K562 (cell line): ENCODE data around the gene MBOAT7. TPM values are rescaled to one million over a fixed set of nuclear protein-coding genes. Genes with fewer than 3 reads are reported as not detected.

Experiments used
- ARID1B ChIP-seq: fragments of 450-650 bp; IDR thresholded peaks from 2 replicates; pipeline ENCODE4 v1.6.1; 2016; ENCODE audit warnings: antibody characterized with exemption, mild to moderate bottlenecking, inconsistent platforms
- COPS2 ChIP-seq: fragments of 450-650 bp; conservative IDR thresholded peaks from 2 replicates; pipeline ENCODE4 v1.6.1; 2016; ENCODE audit warnings: mild to moderate bottlenecking, moderate library complexity
- EHMT2 ChIP-seq: fragments of 450-650 bp; IDR thresholded peaks from 2 replicates; pipeline ENCODE4 v1.6.1; 2018; ENCODE audit warnings: antibody characterized with exemption
- ETV1 ChIP-seq: fragments of 450-650 bp; conservative IDR thresholded peaks from 2 replicates; pipeline ENCODE4 v1.6.1; 2016; ENCODE audit warnings: missing genetic modification characterization, control low read depth, low read depth, missing compliant biosample characterization
- HDAC8 ChIP-seq: fragments of 450-650 bp; IDR thresholded peaks from 2 replicates; pipeline ENCODE4 v1.6.1; 2016; ENCODE audit warnings: mild to moderate bottlenecking, missing genetic modification characterization, moderate library complexity, missing compliant biosample characterization
- HNRNPL ChIP-seq: fragments of 200-400 bp; formaldehyde crosslinking; IDR thresholded peaks from 2 replicates; pipeline ENCODE4 v1.6.1; 2017; ENCODE audit warnings: low read depth, mild to moderate bottlenecking, low read length
- ILK ChIP-seq: fragments of 450-650 bp; IDR thresholded peaks from 2 replicates; pipeline ENCODE4 v1.6.1; 2016; ENCODE audit warnings: missing genetic modification characterization, low read depth, mild to moderate bottlenecking, missing compliant biosample characterization, moderate library complexity, borderline replicate concordance
- JUND ChIP-seq, 2 experiments: IDR thresholded peaks; 2 replicates in 1 of 2; 3 replicates in 1 of 2; pipeline ENCODE4 v1.6.1; 2011; ENCODE audit warnings: borderline replicate concordance in 2 of 2, low read depth in 2 of 2, low read length in 2 of 2, improper control_type of control experiment in 1 of 2, missing biosample characterization in 1 of 2, missing genetic modification characterization in 1 of 2, missing genetic modification reagents in 1 of 2
- LEF1 ChIP-seq: fragments of 450-650 bp; IDR thresholded peaks from 2 replicates; pipeline ENCODE4 v1.6.1; 2016; ENCODE audit warnings: mild to moderate bottlenecking
- MAFF ChIP-seq: IDR thresholded peaks from 2 replicates; pipeline ENCODE4 v1.6.1; 2012; ENCODE audit warnings: low read length, improper control_type of control experiment
- MAX ChIP-seq: sonication (generic); formaldehyde crosslinking; IDR thresholded peaks from 2 replicates; pipeline ENCODE4 v1.9.0; 2022; ENCODE audit warnings: mild to moderate bottlenecking, missing genetic modification reagents
- MED1 ChIP-seq: sonication (generic); formaldehyde crosslinking; IDR thresholded peaks from 2 replicates; pipeline ENCODE4 v1.8.1; 2023; ENCODE audit warnings: missing genetic modification reagents, borderline replicate concordance
- MEF2A ChIP-seq: IDR thresholded peaks from 2 replicates; pipeline ENCODE4 v1.6.1; 2011; ENCODE audit warnings: low read depth, mild to moderate bottlenecking, low read length, moderate library complexity; ENCODE audit not compliant: control insufficient read depth
- NFXL1 ChIP-seq: fragments of 450-650 bp; formaldehyde crosslinking; IDR thresholded peaks from 2 replicates; pipeline ENCODE4 v1.4.0; 2021; ENCODE audit warnings: mild to moderate bottlenecking
- POLR3A ChIP-seq: IDR thresholded peaks from 2 replicates; pipeline ENCODE4 v1.6.1; 2011; ENCODE audit warnings: borderline replicate concordance, mild to moderate bottlenecking, moderate library complexity; ENCODE audit not compliant: insufficient read length, insufficient read depth; ENCODE audit errors: extremely low read depth
- SMAD3 ChIP-seq: fragments of 450-650 bp; formaldehyde crosslinking; conservative IDR thresholded peaks from 2 replicates; pipeline ENCODE4 v1.4.0; 2020; ENCODE audit warnings: mild to moderate bottlenecking
- ZBTB2 ChIP-seq: fragments of 450-650 bp; IDR thresholded peaks from 2 replicates; pipeline ENCODE4 v1.6.1; 2016; ENCODE audit warnings: antibody characterized with exemption
- ZNF133 ChIP-seq: fragments of 250-450 bp; sonication (Bioruptor Pico); IDR thresholded peaks from 2 replicates; pipeline ENCODE4 v1.4.0; 2020; ENCODE audit warnings: mild to moderate bottlenecking
- ZNF143 ChIP-seq: sonication (generic); formaldehyde crosslinking; IDR thresholded peaks from 2 replicates; pipeline ENCODE4 v1.9.0; 2022; ENCODE audit warnings: mild to moderate bottlenecking, missing genetic modification reagents
- ZNF212 ChIP-seq: fragments of 450-650 bp; formaldehyde crosslinking; IDR thresholded peaks from 2 replicates; pipeline ENCODE4 v1.4.0; 2020; ENCODE audit warnings: mild to moderate bottlenecking
- polyA plus RNA-seq, 8 experiments: library from polyadenylated mRNA; depleted of rRNA in 4 of 8; stranded (reverse) in 5 of 8; unstranded in 3 of 8; fragments of >200 nt; fragmentation: Nextera tagmentation in 2 of 8; fragmentation: Illumina TruSeq in 1 of 8; extraction: Ambion mirVana in 2 of 8; extraction: Trizol in 1 of 8; gene quantifications; 2 replicates each; pipeline versions ENCODE4 v1.2.1 to v1.2.3, GENCODE V29; 2011 to 2014; ENCODE audit warnings: inconsistent platforms in 1 of 8, missing spikeins in 1 of 8
- total RNA-seq, 7 experiments: library from RNA; depleted of rRNA in 6 of 7; stranded (reverse); fragments of >200 nt in 6 of 7; fragmentation: Illumina TruSeq in 2 of 7; extraction: Trizol in 2 of 7; gene quantifications; 2 replicates each; pipeline versions ENCODE4 v1.2.1 to v1.2.3, GENCODE V29; 2011 to 2021; ENCODE audit warnings: low replicate concordance in 1 of 7
- TF ChIP-seq, protein P1 (sequence below): fragments of 450-650 bp; IDR thresholded peaks from 2 replicates; pipeline ENCODE4 v1.6.1; 2016; ENCODE audit warnings: low read depth, mild to moderate bottlenecking, moderate library complexity
- TF ChIP-seq, protein P2 (sequence below): sonication (generic); formaldehyde crosslinking; IDR thresholded peaks from 2 replicates; pipeline ENCODE4 v1.8.1; 2023; ENCODE audit warnings: missing genetic modification reagents, mild to moderate bottlenecking, borderline replicate concordance

Gene MBOAT7
- total and polyA plus RNA-seq, 9 of the 15 experiments (the other 6 are each of a cell fraction or from before 2014, with no cell fraction given): 1.4 to 153 (median 56.1) TPM

GRCh38 chr19:54189145-54189734 is at the start of gene MBOAT7 (continued):
- no peak for TF ChIP-seq POLR3A
- TF ChIP-seq ZNF133 (CRISPR knock-in tag): no peak
- TF ChIP-seq SMAD3 (CRISPR knock-in tag): no peak
- TF ChIP-seq MEF2A: no peak
- no peak for TF ChIP-seq ZBTB2
- no peak for TF ChIP-seq LEF1
- TF ChIP-seq, protein P1, sequence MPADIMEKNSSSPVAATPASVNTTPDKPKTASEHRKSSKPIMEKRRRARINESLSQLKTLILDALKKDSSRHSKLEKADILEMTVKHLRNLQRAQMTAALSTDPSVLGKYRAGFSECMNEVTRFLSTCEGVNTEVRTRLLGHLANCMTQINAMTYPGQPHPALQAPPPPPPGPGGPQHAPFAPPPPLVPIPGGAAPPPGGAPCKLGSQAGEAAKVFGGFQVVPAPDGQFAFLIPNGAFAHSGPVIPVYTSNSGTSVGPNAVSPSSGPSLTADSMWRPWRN: no peak
- TF ChIP-seq MED1: no peak
- no peak for TF ChIP-seq ILK
- TF ChIP-seq ZNF143: no peak
- TF ChIP-seq MAX (CRISPR knock-in tag): peak; percentile 37; the same call in 1 of the 2 replicates
- TF ChIP-seq ARID1B: no peak
- 0 out of 2 replicates have a peak, but pooled peaks have one; percentile 66 for TF ChIP-seq HDAC8 (tag)
- no peak for TF ChIP-seq ZNF212
- TF ChIP-seq MAFF: no peak
- TF ChIP-seq, protein P2, sequence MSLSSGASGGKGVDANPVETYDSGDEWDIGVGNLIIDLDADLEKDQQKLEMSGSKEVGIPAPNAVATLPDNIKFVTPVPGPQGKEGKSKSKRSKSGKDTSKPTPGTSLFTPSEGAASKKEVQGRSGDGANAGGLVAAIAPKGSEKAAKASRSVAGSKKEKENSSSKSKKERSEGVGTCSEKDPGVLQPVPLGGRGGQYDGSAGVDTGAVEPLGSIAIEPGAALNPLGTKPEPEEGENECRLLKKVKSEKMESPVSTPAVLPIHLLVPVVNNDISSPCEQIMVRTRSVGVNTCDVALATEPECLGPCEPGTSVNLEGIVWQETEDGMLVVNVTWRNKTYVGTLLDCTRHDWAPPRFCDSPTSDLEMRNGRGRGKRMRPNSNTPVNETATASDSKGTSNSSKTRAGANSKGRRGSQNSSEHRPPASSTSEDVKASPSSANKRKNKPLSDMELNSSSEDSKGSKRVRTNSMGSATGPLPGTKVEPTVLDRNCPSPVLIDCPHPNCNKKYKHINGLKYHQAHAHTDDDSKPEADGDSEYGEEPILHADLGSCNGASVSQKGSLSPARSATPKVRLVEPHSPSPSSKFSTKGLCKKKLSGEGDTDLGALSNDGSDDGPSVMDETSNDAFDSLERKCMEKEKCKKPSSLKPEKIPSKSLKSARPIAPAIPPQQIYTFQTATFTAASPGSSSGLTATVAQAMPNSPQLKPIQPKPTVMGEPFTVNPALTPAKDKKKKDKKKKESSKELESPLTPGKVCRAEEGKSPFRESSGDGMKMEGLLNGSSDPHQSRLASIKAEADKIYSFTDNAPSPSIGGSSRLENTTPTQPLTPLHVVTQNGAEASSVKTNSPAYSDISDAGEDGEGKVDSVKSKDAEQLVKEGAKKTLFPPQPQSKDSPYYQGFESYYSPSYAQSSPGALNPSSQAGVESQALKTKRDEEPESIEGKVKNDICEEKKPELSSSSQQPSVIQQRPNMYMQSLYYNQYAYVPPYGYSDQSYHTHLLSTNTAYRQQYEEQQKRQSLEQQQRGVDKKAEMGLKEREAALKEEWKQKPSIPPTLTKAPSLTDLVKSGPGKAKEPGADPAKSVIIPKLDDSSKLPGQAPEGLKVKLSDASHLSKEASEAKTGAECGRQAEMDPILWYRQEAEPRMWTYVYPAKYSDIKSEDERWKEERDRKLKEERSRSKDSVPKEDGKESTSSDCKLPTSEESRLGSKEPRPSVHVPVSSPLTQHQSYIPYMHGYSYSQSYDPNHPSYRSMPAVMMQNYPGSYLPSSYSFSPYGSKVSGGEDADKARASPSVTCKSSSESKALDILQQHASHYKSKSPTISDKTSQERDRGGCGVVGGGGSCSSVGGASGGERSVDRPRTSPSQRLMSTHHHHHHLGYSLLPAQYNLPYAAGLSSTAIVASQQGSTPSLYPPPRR (CRISPR knock-in tag): no peak
- no peak for TF ChIP-seq NFXL1 (CRISPR knock-in tag)
- no peak for TF ChIP-seq JUND (IDR thresholded peaks at IDR 0.05; ENCODE audit: borderline replicate concordance, low read depth, low read length)
- no peak for TF ChIP-seq JUND (tag; IDR thresholded peaks at IDR 0.05; ENCODE audit: borderline replicate concordance, low read depth, low read length)
- no peak for TF ChIP-seq ETV1 (tag)
- TF ChIP-seq EHMT2: no peak
- TF ChIP-seq COPS2: no peak
- peak; percentile 39; the same call in 1 of the 2 replicates for TF ChIP-seq HNRNPL
